NCI-H1092 (cell line): Measurements from ENCODE around the gene IGSF21.

Source experiments
- DNase-seq: peaks from one replicate; lab custom pipeline; 2025; lab: John Stamatoyannopoulos, UW

Gene IGSF21

DNA sequence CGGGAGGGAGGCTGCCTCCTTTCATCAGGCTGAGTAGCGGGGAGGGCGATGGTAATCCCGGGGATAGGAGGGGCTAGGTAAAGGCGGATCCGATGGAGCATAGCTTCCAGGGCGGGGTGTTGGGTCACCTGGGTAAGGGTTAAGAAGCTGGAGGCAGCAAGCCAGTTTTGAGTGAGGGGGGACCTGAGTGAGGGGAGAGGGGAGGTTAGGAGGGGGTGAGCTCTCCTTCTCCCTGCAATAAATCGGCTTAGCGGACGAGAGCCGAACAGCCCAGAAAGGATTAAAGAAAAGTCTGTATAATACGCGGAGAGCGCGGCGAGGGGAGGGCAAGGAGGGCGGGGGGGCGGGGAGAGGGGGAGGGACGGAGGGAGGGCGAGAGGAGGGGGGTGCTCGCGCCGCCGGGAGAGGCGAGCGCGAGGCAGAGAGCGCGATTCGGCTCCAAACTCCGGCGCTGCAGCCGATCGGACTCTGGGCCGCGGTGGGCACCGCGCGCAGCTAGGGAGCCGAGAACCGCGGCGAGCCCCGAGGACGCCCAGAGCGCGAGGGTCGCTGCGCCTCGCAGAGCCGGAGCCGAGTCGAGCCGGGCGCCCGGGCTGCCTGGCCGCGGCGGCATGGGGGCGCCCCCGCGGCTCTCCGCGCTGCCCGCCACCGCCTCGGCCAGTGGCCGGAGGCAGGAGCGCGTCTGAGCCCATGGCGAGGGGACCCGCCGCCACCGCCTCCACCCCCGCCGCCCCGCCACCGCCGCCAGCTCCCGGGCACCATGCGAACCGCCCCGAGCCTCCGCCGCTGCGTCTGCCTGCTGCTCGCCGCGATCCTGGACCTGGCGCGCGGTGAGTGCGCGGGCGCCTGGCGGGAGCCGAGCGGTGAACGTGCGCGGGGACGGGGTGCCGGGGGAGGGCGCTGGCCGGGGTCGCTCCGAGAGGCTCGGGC, at the start of gene IGSF21:
Gene IGSF21 (plus strand): TSS at position 430 of the 930 bp plus-strand sequence. CDS start 331 bp downstream, at position 761.
- no peak for DNase-seq

DNA sequence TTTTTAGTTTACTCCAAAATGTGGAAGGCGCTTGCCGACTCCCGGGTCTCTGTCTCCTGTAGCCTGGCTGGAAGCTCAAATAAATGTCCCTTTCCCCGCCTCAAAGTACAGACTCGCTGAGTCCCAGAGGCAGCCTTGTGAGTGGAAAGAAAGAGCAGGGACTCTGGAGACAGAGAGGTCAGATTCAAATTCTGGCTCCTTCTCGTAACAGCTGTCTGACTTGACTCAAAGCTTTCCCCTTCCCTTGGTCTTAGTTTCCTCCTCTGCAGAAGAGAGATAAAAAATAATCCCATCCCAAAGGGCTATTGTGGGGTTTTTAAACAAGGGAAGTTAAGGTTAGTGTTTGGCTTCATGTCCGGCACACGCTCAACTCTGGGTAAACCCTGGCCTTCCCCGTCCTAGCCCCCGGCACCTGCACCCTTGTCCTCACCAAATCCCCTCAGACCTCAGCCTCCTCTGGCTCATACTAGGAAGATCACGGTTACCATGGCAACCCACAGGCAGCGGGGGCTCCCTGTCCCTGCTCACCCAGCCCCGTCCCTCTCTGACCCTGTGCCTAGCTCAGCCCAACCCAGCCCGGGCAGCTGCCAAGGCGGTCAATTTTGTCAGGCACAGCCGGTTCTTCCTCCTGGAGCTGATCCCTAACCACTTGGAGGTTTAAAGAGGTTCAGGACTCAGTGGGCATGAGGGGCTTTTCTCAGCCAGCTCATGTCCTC, 49.2 kb upstream of the IGSF21 start:
- DNase-seq: no peak

DNA sequence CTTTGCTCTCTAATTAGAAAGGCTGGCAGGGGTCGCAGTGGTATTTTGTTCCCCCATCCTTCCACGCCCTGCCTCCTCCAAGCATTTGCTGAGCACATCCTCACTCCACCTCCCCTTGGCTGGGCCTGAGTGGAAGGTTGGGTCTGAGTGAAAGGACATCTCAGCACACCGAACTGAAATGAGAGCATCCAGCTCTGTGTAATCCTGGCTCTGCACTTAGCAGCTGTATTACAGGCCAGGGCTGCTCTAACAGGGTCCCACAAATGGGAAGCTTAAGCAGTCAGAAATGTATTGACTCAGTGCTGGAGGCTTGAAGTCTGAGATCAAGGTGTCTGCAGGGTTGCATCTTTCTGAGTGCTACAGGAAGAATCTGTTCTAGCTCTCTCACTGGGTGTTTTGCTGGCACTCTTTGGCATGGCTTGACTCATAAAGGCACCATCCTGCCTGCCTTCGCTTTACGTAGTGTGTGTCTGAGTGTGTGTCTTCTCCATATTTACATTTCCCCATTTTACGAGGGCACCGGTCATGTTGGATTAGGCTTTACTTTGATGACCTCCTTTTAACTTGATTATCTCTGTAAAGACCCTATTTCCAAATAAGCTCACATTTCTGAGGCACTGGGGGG, 48.5 kb upstream of the IGSF21 start:
- DNase-seq: no peak

DNA sequence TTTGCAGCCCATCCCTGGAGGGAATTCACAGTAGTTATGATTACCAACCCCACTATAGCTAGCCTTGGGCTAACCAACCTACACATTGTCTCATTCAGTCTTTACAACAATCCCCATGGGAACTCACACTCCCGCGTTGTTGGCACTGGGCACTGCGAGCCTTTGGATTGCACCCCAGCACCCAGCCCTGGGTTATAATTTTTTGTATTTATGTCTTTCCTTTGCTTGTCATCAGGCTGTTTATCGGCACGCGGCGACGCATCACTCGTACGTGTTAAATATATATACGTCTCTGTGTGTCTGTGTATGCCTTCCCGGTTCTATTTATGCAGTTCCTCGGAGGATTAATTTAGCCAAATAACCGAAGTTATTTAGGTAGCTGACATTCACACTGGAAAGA, 47.2 kb upstream of the IGSF21 start:
- no peak for DNase-seq

DNA sequence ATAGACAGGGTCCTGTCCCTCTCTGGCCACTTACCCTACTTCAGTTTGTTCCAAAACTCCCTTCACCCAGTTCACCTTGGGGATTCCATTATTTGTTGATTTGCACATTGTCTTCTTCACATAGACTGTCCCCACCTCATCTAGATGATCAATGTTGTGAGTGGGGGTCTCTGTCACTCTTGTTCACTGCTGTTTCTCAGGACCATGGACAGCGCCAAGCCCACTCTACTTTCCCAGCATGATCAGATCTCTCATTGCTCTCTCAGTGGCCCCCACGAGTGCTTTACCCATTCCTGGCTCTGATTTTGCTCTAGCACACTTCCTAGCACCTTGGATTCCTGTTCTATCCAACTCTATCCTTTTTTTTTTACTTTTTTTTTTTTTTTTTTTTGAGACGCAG, 45.4 kb upstream of the IGSF21 start:
- no peak for DNase-seq

DNA sequence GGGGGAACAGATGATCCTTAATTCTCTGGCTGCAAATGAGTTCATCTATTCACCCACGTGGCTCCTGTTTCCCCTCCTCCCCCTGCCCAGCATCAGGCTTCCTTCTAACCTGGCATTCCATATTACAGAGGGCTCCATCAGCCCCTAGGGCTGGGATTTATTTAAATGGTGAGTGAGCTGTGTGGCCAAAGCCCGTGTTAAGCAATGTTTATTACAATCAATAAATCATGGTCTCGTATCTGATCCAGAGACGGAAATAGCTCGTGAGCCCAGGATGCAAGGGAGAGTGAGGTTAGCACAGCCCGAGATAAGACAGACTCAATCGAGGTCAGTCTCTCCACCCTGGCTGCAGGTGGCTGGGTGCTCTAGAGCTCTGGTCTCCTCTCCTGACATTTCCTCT, 43.1 kb upstream of the IGSF21 start:
- DNase-seq: no peak

DNA sequence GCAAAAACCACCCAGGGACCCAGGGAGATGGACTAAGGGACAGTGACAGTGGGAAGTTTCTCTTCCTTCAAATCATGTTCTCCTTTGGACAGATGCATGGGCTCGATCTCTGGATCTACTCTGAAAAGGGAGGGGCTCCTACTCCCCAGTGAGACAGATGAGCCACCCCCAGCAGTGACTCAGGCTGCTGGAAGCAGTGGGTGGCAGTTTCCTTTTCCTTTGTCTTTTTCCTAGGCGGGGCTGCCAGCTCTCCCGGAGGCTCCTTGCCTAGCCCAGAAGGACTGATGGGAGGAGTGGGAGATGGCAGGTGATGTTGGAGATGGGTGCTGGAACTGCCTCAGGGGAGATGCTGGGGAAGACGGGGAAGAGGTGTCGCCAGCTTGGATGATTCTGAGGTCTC, 41.0 kb upstream of the IGSF21 start:
- DNase-seq: no peak

DNA sequence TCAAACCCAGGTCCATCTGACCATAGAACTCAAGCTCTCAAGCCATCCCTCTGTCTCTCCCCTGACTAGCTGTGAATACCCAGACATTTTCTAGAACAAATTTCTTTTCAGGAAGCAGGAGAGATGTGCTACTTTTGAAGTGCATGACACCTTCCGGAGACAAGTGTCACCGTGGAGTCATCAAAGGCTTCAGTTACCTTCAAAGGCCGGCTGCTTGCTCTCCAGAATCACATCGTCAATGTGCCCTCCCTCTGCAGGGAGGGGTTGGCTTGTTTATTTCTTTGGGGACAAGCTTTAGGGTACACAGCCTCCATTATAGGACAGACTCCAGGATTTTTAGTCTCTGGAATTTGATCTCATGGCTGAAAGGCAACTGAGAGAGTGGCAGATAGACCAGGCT, 37.7 kb upstream of the IGSF21 start:
- no peak for DNase-seq

DNA sequence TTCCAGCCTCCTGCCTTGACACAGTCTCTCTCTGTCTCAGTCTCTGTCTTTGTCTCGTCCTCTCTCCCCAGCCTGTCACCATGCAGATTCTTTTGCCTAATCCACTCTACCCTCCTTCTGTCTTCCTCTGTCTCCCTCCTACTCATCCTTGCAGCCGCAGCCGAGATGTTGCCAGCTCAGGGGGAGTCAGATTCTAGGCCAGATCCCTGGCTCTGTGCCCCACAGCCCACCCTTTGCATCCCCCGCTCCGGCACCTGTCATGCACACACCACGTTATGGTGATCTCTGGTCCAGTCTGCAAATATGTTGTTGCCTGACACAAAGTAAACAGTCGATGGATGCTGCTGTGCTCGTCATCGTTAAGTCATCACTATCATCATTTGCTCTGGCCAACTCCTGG, 35.5 kb upstream of the IGSF21 start:
- no peak for DNase-seq

DNA sequence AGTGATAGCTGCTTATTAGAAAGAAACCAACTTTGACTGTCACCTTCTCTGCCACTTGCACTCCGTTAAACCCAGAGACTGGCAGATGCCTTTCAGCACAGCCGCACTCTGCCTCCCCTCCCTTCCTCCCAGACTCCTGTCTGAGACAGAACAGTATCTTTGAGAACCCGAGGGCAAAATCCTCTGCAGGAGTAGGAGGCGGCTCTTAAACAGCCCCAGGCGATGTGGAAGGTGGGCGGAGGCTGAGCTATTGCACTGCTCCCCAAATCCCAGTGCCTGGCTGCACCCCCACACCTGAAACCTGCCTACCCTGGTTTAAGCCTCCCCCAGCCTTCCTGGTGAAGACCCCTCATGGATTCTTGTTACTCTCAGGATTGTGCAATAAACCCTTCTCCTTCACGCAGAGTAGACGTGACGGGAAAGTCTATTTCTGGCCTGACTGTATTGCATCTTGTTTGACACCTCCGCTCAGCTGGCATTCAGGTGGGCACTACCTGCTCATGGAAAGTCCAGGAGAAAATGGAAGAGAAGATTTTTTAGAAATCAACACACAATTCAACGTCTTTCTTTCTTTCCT, 34.4 kb upstream of the IGSF21 start:
- no peak for DNase-seq

DNA sequence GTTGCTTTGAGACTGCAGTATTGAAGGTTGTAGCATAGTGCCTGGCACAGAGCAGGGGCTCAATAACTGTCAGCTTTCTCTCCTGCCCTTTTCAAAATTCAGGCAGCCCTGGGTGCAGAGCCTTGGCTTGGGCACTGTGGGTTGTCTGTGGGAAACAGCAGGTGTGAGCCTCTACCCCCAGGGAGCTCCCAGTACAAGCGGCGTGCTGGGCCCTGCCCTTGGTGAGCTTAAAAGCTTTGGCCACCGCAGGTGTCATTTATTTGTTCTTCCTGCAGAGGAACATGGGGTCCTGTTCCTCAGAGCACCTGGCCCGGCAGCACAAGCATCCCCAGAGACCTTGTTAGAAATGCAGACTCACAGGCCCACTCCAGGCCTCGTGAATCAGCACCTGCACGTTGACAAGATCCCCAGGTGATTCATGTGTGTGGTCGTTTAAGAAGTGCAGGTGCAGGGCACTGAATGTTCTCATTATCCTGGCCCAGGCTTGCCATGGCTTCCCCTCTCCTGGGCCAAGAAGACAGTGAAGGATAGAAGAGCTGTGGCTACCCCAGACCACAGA, 29.9 kb upstream of the IGSF21 start:
- peak; percentile 28 for DNase-seq

DNA sequence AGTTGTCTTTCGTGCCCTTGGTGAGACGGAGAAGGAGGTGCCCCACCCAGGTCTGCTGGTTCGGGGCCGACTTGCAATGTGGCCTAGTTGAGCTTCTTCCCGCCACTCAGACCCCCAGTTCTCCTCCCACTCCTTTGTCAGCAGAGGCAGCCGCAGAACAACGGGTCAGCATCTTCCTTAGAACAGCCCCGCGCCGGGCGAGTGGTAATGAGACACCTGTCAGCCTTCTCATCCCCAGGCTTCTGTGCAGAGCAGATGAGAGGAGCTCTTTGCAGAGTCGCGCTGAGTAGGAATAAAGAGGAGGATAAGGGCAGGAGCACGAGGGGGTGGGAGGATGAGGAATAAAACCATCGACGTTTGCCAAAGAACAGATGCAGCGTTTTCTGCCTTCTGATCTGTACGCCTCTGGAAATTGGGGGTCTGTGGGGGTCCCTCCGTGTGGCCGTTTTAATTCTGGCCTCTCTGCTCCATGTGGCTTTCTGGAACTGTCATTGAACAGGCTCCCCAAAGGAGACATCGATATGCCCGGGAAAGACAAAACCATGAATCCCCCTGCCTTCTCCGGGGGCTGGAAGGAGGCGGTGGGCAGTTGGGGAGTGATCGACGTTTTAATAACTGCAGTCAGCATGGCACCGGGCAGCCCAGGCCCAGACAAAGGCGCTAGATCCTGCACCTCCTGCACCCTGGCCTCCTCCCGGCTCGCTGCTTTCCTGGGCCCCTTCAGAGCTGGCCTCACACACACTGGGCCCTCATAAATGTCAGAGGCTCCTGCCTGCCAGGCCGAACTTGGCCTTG, 27.5 kb upstream of the IGSF21 start:
- DNase-seq: no peak

DNA sequence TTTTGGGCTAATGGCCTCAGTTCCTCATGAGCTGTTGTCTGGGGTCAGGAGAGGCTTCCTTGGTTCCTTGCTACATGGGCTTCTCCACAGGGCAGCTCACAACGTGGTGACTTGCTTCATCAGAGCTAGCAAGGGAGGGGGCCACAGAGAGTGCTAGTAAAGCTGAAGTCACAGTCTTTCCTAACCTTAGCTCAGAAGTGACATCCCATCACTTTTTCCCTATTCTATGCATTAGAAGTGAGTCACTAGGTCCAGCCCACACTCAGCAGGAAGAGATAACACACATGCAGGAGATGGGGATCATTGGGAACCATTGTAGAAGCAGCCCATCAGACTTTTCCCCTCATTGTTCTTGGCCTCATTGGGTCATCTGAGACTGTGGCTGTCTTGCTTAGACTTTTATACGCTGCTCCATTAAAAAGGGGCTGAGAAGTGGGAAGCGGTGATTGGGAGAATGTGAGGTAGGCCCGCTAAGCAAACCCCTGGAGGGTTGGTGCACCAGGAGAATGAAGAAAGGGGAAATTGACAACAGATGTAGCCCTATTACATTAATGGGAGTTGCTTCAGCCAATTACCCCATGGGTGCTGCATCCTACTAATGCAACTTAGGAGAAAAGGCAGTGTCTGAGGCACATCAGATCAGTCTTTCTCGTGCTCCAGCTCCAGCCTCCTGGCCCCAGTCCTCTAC, 22.1 kb upstream of the IGSF21 start:
- no peak for DNase-seq

DNA sequence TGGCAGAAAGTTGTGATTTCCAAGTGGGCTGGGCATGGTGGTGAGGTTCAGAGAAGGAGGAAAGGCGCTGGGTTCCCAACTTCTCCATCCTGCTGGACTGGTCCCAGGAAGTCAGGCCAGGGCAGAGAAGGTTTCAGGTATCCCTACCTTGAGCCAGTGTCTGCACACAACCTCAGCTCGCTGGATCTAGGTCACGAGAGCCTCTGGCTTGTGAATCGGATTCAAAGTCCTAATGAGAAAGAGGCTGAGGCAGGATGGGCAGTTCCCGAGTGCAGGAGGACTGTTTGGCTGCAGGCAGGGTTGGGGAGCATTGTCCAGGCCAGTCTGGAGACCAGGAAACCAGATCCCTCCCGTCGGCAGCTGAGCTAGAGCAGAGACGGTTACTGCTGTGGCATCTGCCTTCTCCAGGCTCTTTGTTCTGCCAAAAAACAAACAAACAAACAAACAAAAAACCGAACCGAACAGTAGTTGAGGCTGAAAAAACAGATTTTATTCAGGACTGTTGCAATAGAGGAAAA, 19.5 kb upstream of the IGSF21 start:
- DNase-seq: no peak

DNA sequence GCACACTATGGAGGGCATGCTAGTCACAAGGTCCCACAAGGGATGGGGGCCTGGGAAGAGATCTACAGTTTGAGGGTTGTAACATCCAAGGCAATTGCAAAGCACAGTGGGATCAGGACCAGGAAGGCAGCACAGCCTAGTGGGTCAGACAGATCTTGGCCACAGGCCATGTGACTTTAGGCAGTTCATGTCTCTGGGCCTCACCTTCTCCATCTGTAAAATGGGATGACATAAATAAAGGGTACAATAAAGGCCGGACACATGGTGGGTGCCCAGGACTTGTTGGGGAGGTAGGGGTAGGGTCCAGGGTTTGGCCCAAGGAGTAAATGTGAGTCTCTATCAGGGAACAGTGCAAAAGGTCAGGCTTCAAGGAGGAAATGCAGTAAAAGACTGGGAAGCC, 18.1 kb upstream of the IGSF21 start:
- DNase-seq: no peak

DNA sequence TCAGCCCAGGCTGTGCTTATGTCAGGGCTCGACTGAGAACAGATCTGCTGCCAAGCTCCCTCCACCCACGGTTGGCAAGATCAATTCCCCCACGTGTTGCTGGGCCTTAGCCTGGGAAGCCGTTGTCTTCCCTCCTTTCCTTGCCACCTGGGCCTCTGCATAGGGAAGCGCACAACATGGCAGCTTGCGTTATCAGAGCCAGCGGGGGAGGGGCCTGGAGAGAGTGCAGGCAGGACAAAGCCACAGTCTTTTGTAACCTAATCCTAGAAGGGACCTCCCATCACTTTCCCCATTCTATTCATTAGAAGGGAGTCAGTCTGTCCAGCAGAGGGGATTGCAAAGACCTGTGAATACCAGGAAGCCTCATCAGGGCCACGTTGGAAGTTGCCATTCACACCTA, 17.0 kb upstream of the IGSF21 start:
- no peak for DNase-seq

DNA sequence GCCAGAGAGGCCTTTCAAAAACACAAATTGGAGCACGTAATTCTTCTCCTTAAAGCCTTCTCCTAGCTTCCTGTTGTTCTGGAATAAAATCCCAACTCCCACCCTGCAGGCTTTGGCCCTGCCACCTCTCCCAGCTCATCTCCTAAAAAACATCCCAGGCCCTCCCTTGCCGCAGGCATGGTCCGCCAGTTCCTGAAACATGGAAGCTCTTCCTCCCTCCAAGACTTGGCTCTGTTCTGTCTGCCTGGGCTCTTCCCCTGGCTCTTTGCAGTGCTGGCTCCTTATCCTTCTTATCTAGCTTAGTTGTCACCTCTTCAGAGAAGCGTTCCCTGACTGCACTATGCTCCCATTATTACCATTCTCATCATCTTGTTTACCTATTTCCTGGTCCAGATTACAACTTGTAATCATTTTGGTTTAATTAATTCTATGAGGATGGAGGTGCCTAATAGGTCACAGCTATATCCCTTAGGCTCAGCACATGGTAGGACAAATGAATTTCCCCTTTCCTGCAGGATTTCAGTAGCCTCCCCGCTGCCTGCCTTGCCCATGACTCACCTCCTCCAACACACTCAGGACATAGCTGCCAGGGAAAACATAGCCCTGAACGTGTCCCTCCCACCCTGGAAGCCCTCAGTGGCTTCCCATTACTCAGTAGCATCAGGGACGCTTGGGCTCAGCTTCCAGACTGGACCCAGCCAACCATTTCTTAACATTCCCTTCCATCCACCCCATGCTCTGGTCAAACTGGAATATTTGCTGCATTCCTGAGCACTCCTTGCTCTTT, 15.7 kb upstream of the IGSF21 start:
- no peak for DNase-seq

DNA sequence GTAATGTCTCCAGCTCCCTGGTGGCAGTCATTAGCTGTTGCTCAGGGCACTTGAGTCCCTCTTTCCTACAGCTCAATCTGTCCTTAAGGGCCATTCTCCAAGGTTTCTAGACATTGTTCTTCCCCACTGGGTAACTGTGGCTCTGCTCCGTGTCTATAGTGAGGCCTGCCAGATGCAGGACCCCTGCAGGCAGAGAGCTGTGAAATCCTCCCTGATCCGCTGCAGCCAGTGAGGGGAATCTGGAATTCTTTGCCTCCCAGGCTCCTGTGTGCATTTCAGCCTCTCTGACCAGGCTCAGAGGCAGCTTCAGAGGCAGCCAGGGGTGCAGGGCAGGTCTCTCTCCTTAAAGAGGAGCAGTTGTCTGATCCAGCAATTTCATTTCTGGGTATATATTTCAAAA, 14.4 kb upstream of the IGSF21 start:
- no peak for DNase-seq

DNA sequence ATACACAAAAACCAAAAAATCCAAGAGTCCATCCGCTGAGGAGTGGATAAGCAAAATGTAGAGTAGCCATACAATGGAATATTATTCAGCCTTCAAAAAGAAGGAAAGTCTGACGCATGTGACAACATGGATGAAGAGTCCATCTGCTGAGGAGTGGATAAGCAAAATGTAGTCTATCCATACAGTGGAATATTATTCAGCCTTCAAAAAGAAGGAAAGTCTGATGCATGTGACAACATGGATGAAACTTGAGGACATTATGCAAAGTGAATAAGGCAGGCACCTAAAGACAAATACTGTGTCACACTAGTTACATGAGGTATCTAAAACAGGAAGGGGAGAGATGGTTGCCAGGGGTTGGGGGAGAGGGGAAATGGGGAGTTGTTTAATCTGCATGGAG, 14.0 kb upstream of the IGSF21 start:
- no peak for DNase-seq

DNA sequence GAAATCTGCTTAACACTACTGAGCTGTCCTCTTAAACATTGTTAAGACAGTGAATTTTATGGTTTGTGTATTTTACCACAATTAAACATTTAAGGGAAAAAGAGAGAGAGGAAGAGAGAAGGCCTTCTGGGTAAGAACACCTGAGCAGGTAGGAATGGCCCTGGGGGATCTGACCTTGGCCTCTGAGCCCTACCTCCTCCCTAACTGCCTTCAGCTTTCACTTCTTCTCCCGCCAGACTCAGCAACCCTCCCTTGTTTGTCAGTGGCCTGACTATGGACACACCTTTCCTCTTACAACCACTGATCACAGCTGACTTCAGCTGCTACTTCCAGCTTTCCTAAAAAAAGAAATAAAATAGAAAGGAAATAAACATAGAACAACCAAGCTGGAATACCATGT, 13.5 kb upstream of the IGSF21 start:
- no peak for DNase-seq
